ENCODE measurements around the gene STX8. TPM values are rescaled to one million over a fixed set of nuclear protein-coding genes. Genes with fewer than 3 reads are reported as not detected.

STX8 gene
- total and polyA plus RNA-seq, 12 donors, result 53.3 to 80.1 (median 63.9) TPM

- H3K4me1 ChIP-seq, result peaks cover 0 to 7% (median 3%) of the 10 kb centered on the region in 9 donors
- intact Hi-C loops (cut with DNase I), result no loop called here
Observed at GRCh38 chr17:9232155-9232475, 343.5 kb downstream of the STX8 start.

GRCh38 chr17:9231449-9232154 is 344.0 kb downstream of the STX8 start:
- DNase-seq (no peak), ATAC-seq (no peak)
- no peak for TF ChIP-seq CTCF (IDR thresholded peaks at IDR 0.05)
- Histone ChIP-seq H3K27ac (no peak overlapping the region), H3K36me3 (no peaks in the 10 kb centered on the region), H3K4me1 (peaks cover 0 to 7% (median 3%) of the 10 kb centered on the region in 9 donors), H3K4me3 (no peak overlapping the region), H3K9me3 (no peaks in the 10 kb centered on the region), H3K27me3 (peaks cover 0 to 28% (median 0%) of the 10 kb centered on the region in 7 donors)
- 84 to 89% methylated on average over 23 of the region's 23 CpGs for WGBS, 2 donors
- intact Hi-C loops (cut with DNase I), result no loop called here

More at GRCh38 chr17:9232155-9232475, 343.5 kb downstream of the STX8 start:
- H3K36me3 ChIP-seq, result no peaks in the 10 kb centered on the region
- WGBS, 2 donors, result 84 to 87% methylated on average over 6 of the region's 6 CpGs
- ATAC-seq (no peak), DNase-seq (no peak)
- no peak overlapping the region for H3K4me3 ChIP-seq
- no peaks in the 10 kb centered on the region for H3K9me3 ChIP-seq
- H3K27me3 ChIP-seq, result peaks cover 0 to 28% (median 0%) of the 10 kb centered on the region in 7 donors
- no peak overlapping the region for H3K27ac ChIP-seq
- TF ChIP-seq CTCF (IDR thresholded peaks at IDR 0.05), result no peak

GRCh38 chr17:9230861-9231260 is 344.8 kb downstream of the STX8 start:
- no peaks in the 10 kb centered on the region for H3K36me3 ChIP-seq
- H3K27ac ChIP-seq, result no peak overlapping the region
- H3K4me1 ChIP-seq, result peaks cover 0 to 7% (median 3%) of the 10 kb centered on the region in 9 donors
- intact Hi-C loops (cut with DNase I), result no loop called here
- H3K4me3 ChIP-seq, result no peak overlapping the region
- TF ChIP-seq CTCF (IDR thresholded peaks at IDR 0.05), result no peak
- DNase-seq (no peak), ATAC-seq (no peak)
- WGBS, 2 donors, result 80 to 96% methylated on average over 11 of the region's 11 CpGs
- no peaks in the 10 kb centered on the region for H3K9me3 ChIP-seq
- peaks cover 0 to 28% (median 0%) of the 10 kb centered on the region in 7 donors for H3K27me3 ChIP-seq

GRCh38 chr17:9230346-9230745 is 345.3 kb downstream of the STX8 start:
- Histone ChIP-seq H3K27ac (no peak overlapping the region), H3K4me1 (peaks cover 0 to 7% (median 3%) of the 10 kb centered on the region in 9 donors), H3K27me3 (peaks cover 0 to 28% (median 0%) of the 10 kb centered on the region in 7 donors), H3K36me3 (no peaks in the 10 kb centered on the region), H3K9me3 (no peaks in the 10 kb centered on the region), H3K4me3 (no peak overlapping the region)
- 60 to 76% methylated on average over 15 of the region's 15 CpGs for WGBS, 2 donors
- no peak for TF ChIP-seq CTCF (IDR thresholded peaks at IDR 0.05)
- ATAC-seq, result no peak
- intact Hi-C loops (cut with DNase I), result no loop called here
- no peak for DNase-seq
